Measurements from ENCODE around the gene GALNT16.
"Not testable (repeated sequence)": the region's sequence is repeated elsewhere in the genome, so short reads cannot be mapped to it uniquely, and the experiment has no call there.

Gene GALNT16

GRCh38 chr14:69287098-69288010, 27.4 kb downstream of the GALNT16 start:
- FAIRE-seq: no peak

- no peak for FAIRE-seq
Observed at GRCh38 chr14:69288011-69288771, 28.2 kb downstream of the GALNT16 start.

DNA sequence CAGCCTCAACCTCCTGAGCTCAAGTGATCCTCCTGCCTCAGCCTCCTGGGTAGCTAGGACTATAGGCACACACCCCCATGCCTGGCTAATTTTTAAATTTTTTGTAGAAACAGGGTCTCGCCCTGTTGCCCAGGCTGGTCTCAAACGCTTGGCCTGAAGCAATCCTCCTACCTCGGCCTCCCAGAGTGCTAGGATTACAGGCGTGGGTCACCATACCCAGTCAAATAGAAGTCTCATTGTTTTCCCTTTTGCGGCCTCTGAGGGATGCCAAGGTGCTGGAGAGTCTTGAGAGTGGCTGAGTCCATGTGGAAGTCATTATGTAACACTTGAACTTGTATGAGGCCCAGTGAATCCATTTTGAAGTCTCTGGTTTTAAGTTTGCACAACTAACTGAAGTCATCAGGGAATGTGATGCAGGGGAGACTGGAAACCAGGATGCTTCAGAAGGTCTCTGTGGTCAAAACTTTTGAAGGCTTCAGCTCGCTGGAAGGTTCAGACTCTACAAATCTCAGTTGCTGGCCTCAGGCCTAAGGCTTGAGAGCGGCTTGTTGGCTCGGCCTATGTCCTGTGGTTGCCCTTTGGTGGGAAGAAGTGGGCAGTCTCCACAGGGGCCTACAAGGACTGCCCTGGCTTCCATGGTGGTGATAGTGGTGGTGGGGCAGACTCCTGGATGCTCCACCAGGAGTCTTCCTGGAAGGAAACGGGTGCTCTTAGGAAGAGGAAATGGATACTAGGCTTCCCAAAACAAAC, 29.2 kb downstream of the GALNT16 start:
- FAIRE-seq: no peak

- no peak for FAIRE-seq
Observed at GRCh38 chr14:69289811-69290520, 30.0 kb downstream of the GALNT16 start.

DNA sequence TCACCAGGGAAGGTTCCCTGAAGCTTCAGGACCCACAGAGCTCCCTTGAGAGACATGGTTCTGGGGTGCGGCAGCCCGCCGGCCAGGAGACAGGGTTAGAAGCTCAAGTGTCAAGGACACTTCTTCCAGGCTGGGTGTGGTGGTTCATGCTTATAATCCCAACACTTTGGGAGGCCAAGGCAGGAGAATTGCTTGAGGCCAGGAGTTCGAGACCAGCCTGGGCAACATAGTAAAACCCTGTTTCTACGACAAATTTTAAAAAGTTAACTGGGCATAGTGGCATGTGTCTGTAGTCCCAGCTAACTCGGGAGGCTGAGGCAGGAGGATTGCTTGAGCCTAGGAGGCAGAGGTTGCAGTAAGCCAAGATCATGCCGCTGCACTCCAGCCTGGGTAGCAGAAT, 30.9 kb downstream of the GALNT16 start:
- FAIRE-seq: not testable (repeated sequence)

- no peak for FAIRE-seq
Observed at GRCh38 chr14:69291396-69291795, 31.4 kb downstream of the GALNT16 start.

DNA sequence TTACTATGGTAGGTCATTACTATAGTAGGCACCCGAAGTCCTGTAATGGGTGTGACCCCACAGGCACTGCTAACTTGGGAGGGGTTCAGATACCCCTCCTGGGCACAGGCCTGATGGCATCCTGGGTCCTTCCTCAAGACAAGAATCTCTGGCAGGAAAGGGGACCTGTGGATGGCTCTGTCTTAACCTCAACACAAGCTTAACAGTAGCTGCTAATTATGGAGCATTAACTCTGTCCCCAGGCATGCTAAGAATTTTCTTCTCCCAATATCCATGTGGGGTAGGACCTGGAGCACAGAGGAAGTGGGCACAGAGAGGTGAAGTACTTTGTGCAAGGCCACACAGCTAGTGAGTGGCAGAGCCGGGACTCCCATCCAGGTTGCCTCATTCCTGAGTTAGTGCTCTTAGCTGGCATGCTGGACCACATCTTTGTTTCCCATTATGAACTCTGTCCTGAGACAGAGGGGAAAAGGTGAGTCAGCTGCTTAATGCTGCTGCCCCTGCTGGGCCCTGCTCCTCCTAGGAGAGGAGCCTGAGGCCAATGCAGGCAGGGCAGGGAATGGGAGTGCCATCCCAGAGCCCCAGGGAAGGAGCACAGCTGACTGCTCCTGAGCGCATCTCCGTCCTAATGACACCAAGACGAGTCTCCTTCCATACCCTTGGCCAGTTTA, 32.1 kb downstream of the GALNT16 start:
- no peak for FAIRE-seq

- FAIRE-seq: no peak
Observed at GRCh38 chr14:69298131-69299071, 38.4 kb downstream of the GALNT16 start.

DNA sequence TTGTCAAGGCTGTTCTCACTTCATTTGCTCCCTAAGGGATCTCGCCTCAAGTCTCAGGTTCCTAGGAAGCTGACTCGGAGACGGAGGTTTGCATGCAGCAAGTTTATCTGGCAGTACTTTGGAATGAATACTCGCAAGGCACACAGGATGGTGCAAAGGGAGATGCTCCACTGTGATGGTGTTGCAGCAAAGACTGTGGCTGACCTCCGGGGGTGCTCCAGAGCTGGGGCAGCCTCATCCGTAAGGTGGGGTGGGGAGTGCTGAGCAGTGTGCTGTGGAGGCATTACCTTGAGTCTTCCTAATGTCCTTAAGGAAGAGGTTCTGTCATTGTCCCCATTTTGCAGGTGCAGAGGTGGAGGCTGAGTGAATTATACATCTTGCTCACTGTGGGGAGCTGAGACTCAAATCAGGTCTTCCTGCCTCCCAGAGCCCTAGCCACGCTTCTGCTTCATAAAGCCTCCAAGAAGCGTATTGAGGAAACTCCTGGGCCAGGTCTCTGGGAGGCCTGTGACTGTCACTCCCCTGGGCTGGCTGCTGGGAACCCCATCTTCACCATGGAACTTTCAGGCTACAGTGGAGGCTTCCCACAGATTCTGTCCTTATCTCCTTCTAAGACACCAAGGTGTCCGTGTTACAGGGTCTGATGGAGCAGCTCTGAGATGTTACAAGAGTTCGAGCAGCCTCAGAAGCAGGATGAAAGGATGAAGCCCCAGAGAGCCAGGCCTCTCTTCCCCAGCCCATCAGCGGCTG, 39.5 kb downstream of the GALNT16 start:
- no peak for FAIRE-seq

- no peak for FAIRE-seq
Observed at GRCh38 chr14:69300601-69301221, 40.8 kb downstream of the GALNT16 start.

GRCh38 chr14:69303086-69303485, 43.1 kb downstream of the GALNT16 start:
- FAIRE-seq: no peak

DNA sequence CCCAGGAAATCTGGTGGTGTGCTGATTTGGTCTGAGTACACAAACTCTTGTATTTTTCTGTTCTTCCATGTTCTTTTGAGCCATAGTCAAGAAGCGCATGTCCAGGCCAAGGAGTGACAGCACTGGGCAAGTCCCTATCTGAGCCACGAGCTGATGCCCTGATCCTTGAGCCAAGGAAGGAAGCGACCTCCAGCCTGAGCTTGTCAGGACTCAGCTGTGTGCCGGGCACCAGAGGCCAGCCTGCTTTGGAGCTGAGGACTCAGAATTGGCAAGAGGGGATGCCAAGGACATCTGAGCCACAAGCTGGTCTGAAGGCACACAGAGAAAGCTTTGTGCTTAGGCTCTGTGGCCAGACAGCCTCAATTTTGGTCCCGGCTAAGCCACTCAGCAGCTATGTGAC, 52.6 kb downstream of the GALNT16 start:
- no peak for FAIRE-seq

- no peak for FAIRE-seq
Observed at GRCh38 chr14:69313176-69313575, 53.2 kb downstream of the GALNT16 start.

DNA sequence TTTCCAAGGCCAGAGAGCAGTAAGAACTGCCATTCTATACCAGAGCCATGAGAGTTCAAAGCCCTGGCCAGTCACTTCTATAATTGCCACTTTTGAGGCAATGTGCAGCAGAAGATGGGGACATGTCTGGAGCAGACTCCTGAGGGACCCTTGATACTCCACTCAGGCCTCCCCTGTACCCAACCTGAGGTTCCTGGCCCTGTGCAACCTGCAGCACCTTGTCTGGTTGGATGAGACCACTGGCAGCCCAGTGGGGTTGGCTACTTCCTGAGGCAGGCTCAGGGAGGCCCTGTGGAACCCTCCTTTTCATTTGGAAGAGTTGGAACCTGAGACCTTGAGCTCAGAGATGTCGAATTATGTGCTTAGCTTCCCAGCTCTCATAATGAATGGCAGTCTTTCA, 54.4 kb downstream of the GALNT16 start:
- no peak for FAIRE-seq

GRCh38 chr14:69315301-69315700, 55.3 kb downstream of the GALNT16 start:
- no peak for FAIRE-seq

GRCh38 chr14:69316449-69317101, 56.6 kb downstream of the GALNT16 start:
- no peak for FAIRE-seq

- no peak for FAIRE-seq
Observed at GRCh38 chr14:69317102-69317755, 57.3 kb downstream of the GALNT16 start.

DNA sequence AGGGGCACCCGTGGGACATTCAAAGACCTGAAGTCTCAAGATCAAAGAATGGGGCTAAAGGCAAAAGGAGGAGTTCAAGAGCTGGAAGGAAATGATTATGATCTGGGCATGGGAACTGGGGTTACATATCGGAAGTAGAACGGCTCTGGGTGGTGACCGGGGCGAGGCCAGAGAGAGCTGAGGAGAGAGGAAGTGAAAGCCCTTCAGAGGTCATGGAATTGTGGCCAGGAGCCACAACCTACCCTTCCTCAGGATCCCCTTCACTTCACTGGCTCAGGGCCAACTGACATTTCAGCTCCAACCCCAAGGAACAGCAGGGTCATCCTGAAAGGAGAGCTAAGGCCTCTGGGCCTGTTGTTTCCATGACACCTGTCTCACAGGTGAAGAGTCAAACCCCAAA, 57.8 kb downstream of the GALNT16 start:
- FAIRE-seq: no peak

DNA sequence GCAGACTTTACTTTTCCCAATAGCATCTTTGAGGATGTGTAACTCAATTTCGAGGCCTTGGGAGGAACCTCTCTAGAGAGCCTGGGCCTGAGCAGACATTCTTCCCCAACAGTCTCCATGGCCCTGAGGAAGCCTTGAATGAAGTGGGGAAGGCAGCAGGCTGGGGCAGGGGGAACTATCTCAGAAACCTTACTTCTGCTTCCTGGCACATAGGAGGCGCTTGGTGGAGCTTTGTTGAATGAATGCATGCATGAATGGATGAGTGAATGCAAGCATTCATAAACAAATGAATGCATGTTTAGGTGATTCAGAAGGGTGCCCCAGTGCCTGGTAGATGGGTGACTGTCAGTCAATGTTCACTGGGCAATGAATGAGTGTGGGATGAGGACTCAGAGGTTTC, 58.3 kb downstream of the GALNT16 start:
- no peak for FAIRE-seq

Measured in G401.6 (cell line).